OCI-LY3 (cell line): ENCODE results near the gene MGMT.

ENCODE experiments used
- CTCF ChIP-seq: fragments of 200-600, 300-600 bp; sonication (generic); IDR thresholded peaks from 2 replicates; pipeline ENCODE4 v1.5.1; 2014; ENCODE audit warnings: antibody characterized with exemption, low read length, low read depth
- EZH2phosphoT487 ChIP-seq: fragments of 200-600 bp; shearing (Covaris generic); IDR thresholded peaks from 2 replicates; pipeline ENCODE4 v1.6.1; 2018; ENCODE audit warnings: antibody characterized with exemption, mixed run types, low read depth

GRCh38 chr10:129761197-129761972 lies 294.3 kb downstream of the MGMT start:
- TF ChIP-seq CTCF (no peak), EZH2phosphoT487 (no peak)
